K562 (cell line): Measurements from ENCODE around the gene ATXN7. TPM values are rescaled to one million over a fixed set of nuclear protein-coding genes. Genes with fewer than 3 reads are reported as not detected.

Source experiments
- ATAC-seq: fragments of 200-7000 bp; cut with Tn5 transposase; 3 replicates; pipeline ENCODE4 v1.9.1; 2020; ENCODE audit warnings: moderate library complexity
- BruUV-seq: library from RNA; stranded (reverse); fragments of 400-500 nt; replicated peaks from 2 replicates; lab custom pipeline; 2021; lab: Mats Ljungman, UMichigan
- CTCF ChIA-PET: fragments of 300-600 bp; formaldehyde crosslinking; extraction: SDS; loops from one replicate; lab custom pipeline; 2021; ENCODE audit warnings: low intra/inter-chr PET ratio; lab: Yijun Ruan, JAX
- POLR2A ChIA-PET: fragments of 300-600, 350-650 bp; sonication (Branson Sonifier 250); formaldehyde crosslinking; extraction: SDS; loops from one replicate; lab custom pipeline; 2021; ENCODE audit warnings: antibody characterized with exemption, inconsistent platforms; lab: Yijun Ruan, JAX
- DNase-seq, 4 experiments: peaks; one replicate each; pipeline versions ENCODE4 v3.0.0 to v3.0.0-alpha.2; 2011 to 2018; ENCODE audit warnings: low spot score in 3 of 4, mixed read lengths in 3 of 4; ENCODE audit errors: extremely low read depth in 1 of 4
- FAIRE-seq: peaks from 2 replicates; lab custom pipeline; 2011; peaks lifted over from hg19 to GRCh38; lab: Jason Lieb, UNC
- H2AFZ ChIP-seq: 2 replicates; pipeline ENCODE4 v1.6.0; 2011; ENCODE audit warnings: low read depth, low read length, control low read depth, inconsistent platforms
- H3K27ac ChIP-seq: fragments of 200-600 bp; 3 replicates; pipeline ENCODE4 v1.8.0; 2011; ENCODE audit warnings: low read depth, mild to moderate bottlenecking, control low read depth, inconsistent platforms, low read length, moderate library complexity, mixed read lengths; ENCODE audit errors: extremely low read depth
- H3K27me3 ChIP-seq, 2 experiments: fragments of 300-600 bp in 1 of 2; 2 replicates in 1 of 2; 3 replicates in 1 of 2; pipeline versions ENCODE4 v1.6.0 to v1.8.0; 2011; ENCODE audit warnings: inconsistent platforms in 2 of 2, low read length in 2 of 2, mild to moderate bottlenecking in 1 of 2, mixed read lengths in 1 of 2, moderate library complexity in 1 of 2; ENCODE audit not compliant: control insufficient read depth in 2 of 2, insufficient read depth in 2 of 2
- H3K36me3 ChIP-seq: fragments of 300-600 bp; 3 replicates; pipeline ENCODE4 v1.8.0; 2011; ENCODE audit warnings: mild to moderate bottlenecking, low read length, inconsistent platforms; ENCODE audit not compliant: control insufficient read depth, insufficient read depth
- H3K4me1 ChIP-seq, 2 experiments: fragments of 200-600 bp in 1 of 2; replicated peaks in 1 of 2; 2 replicates in 1 of 2; 3 replicates in 1 of 2; pipeline versions ENCODE4 v1.5.1 to v1.8.0; 2011; ENCODE audit warnings: inconsistent platforms in 2 of 2, low read length in 2 of 2, mild to moderate bottlenecking in 1 of 2, mixed read lengths in 1 of 2, moderate library complexity in 1 of 2; ENCODE audit not compliant: control insufficient read depth in 2 of 2, insufficient read depth in 2 of 2
- H3K4me2 ChIP-seq: 2 replicates; pipeline ENCODE4 v1.6.1; 2011; ENCODE audit warnings: low read length, control low read depth, inconsistent platforms, mixed read lengths; ENCODE audit not compliant: insufficient read depth
- H3K4me3 ChIP-seq: fragments of 200-600 bp; sonication (generic), shearing (Covaris generic); 2 replicates; pipeline ENCODE4 v1.5.1; 2016; ENCODE audit warnings: control low read depth, inconsistent platforms
- H3K79me2 ChIP-seq: fragments of 200-600 bp; 3 replicates; pipeline ENCODE4 v1.8.0; 2011; ENCODE audit warnings: low read length, inconsistent platforms; ENCODE audit not compliant: control insufficient read depth, insufficient read depth
- H3K9ac ChIP-seq, 2 experiments: 2 replicates each; pipeline versions ENCODE4 v1.6.0 to v1.6.1; 2011; ENCODE audit warnings: low read depth in 2 of 2, low read length in 2 of 2, control low read depth in 1 of 2, inconsistent platforms in 1 of 2, mild to moderate bottlenecking in 1 of 2, mixed read lengths in 1 of 2; ENCODE audit not compliant: insufficient read depth in 1 of 2
- H3K9me1 ChIP-seq: one replicate; pipeline ENCODE4 v1.6.0; 2011; ENCODE audit warnings: inconsistent platforms, mild to moderate bottlenecking, low read length, moderate library complexity; ENCODE audit not compliant: control insufficient read depth, insufficient read depth
- H3K9me3 ChIP-seq: replicated peaks from 2 replicates; pipeline ENCODE4 v1.5.1; 2011; ENCODE audit warnings: low read depth, low read length, inconsistent platforms; ENCODE audit not compliant: control insufficient read depth, insufficient read depth
- H4K20me1 ChIP-seq: replicated peaks from 2 replicates; pipeline ENCODE4 v1.6.1; 2011; ENCODE audit warnings: low read length, inconsistent platforms, mixed read lengths; ENCODE audit not compliant: control insufficient read depth, insufficient read depth
- ZBTB11 ChIP-seq, 3 experiments: fragments of 200-800 bp in 1 of 3; fragments of 250-450 bp in 1 of 3; fragments of 450-650 bp in 1 of 3; sonication (Bioruptor Pico) in 1 of 3; sonication (Bioruptor generic) in 1 of 3; formaldehyde crosslinking in 1 of 3; IDR thresholded peaks; 2 replicates each; pipeline versions ENCODE4 v1.6.1 to v1.8.0; 2016 to 2022; ENCODE audit warnings: mild to moderate bottlenecking in 2 of 3, missing genetic modification characterization in 2 of 3, missing compliant biosample characterization in 1 of 3, moderate library complexity in 1 of 3
- WGBS: fragments of 100-300 bp; shearing (Covaris generic); methylation state at CpG from one replicate; pipeline ENCODE4 v1.1.6; 2016; ENCODE audit warnings: low coverage, mixed read lengths; ENCODE audit not compliant: insufficient coverage; ENCODE audit errors: missing lambda C conversion rate; 5-methylcytosine and 5-hydroxymethylcytosine counted together
- in situ Hi-C: fragments of 300-500 bp; cut with MboI; formaldehyde crosslinking; loops from 4 replicates; pipeline ENCODE4 v1.15.0; 2018; ENCODE audit warnings: inconsistent platforms, mixed read lengths
- intact Hi-C: fragments of 100-400 bp; cut with micrococcal nuclease; formaldehyde crosslinking; loops from 2 replicates; pipeline ENCODE4 v1.14.2; 2022
- polyA plus RNA-seq, 8 experiments: library from polyadenylated mRNA; depleted of rRNA in 4 of 8; stranded (reverse) in 5 of 8; unstranded in 3 of 8; fragments of >200 nt; fragmentation: Nextera tagmentation in 2 of 8; fragmentation: Illumina TruSeq in 1 of 8; extraction: Ambion mirVana in 2 of 8; extraction: Trizol in 1 of 8; gene quantifications; 2 replicates each; pipeline versions ENCODE4 v1.2.1 to v1.2.3, GENCODE V29; 2011 to 2014; ENCODE audit warnings: inconsistent platforms in 1 of 8, missing spikeins in 1 of 8
- total RNA-seq, 7 experiments: library from RNA; depleted of rRNA in 6 of 7; stranded (reverse); fragments of >200 nt in 6 of 7; fragmentation: Illumina TruSeq in 2 of 7; extraction: Trizol in 2 of 7; gene quantifications; 2 replicates each; pipeline versions ENCODE4 v1.2.1 to v1.2.3, GENCODE V29; 2011 to 2021; ENCODE audit warnings: low replicate concordance in 1 of 7
- TF ChIP-seq, protein P1 (sequence below): sonication (generic); formaldehyde crosslinking; IDR thresholded peaks from 2 replicates; pipeline ENCODE4 v1.8.0; 2023; ENCODE audit warnings: mild to moderate bottlenecking, missing genetic modification reagents

The ATXN7 gene
- total and polyA plus RNA-seq, 9 of the 15 experiments (the other 6 are each of a cell fraction or from before 2014, with no cell fraction given): 0.41 to 9.2 (median 6.7) TPM

GRCh38 chr3:64003589-64003988 lies 139.9 kb downstream of the ATXN7 start:
- Histone ChIP-seq H2AFZ (no peak overlapping the region), H3K9me3 (no peaks in the 10 kb centered on the region), H3K27ac (no peak overlapping the region), H3K4me3 (no peak overlapping the region), H3K79me2 (no peaks in the 10 kb centered on the region), H3K4me2 (no peak overlapping the region), H3K9me1 (no peaks in the 10 kb centered on the region), H3K36me3 (peaks cover 80% of the 10 kb centered on the region), H4K20me1 (no peaks in the 10 kb centered on the region), H3K27me3 (no peaks in the 10 kb centered on the region), H3K4me1 (no peaks in the 10 kb centered on the region; a peak in 1 of 5 replicates), H3K9ac (no peak overlapping the region)
- ChIA-PET CTCF (no interaction called here), POLR2A (interaction anchor here (0.8 kb wide), 1 partner anchor 9 kb away, joined by 4 read pairs; no protein-coding TSS in a partner anchor)
- no TSS peak for BruUV-seq
- in situ Hi-C loops: no loop called here
- TF ChIP-seq, protein P1, sequence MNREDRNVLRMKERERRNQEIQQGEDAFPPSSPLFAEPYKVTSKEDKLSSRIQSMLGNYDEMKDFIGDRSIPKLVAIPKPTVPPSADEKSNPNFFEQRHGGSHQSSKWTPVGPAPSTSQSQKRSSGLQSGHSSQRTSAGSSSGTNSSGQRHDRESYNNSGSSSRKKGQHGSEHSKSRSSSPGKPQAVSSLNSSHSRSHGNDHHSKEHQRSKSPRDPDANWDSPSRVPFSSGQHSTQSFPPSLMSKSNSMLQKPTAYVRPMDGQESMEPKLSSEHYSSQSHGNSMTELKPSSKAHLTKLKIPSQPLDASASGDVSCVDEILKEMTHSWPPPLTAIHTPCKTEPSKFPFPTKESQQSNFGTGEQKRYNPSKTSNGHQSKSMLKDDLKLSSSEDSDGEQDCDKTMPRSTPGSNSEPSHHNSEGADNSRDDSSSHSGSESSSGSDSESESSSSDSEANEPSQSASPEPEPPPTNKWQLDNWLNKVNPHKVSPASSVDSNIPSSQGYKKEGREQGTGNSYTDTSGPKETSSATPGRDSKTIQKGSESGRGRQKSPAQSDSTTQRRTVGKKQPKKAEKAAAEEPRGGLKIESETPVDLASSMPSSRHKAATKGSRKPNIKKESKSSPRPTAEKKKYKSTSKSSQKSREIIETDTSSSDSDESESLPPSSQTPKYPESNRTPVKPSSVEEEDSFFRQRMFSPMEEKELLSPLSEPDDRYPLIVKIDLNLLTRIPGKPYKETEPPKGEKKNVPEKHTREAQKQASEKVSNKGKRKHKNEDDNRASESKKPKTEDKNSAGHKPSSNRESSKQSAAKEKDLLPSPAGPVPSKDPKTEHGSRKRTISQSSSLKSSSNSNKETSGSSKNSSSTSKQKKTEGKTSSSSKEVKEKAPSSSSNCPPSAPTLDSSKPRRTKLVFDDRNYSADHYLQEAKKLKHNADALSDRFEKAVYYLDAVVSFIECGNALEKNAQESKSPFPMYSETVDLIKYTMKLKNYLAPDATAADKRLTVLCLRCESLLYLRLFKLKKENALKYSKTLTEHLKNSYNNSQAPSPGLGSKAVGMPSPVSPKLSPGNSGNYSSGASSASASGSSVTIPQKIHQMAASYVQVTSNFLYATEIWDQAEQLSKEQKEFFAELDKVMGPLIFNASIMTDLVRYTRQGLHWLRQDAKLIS (CRISPR knock-in tag): no peak
- TF ChIP-seq ZBTB11 (CRISPR knock-in tag; IDR thresholded peaks at IDR 0.05): peak in 1 of 3 experiments; percentile 61; a peak in 1 of 6 replicates
- intact Hi-C loops: no loop called here
- no peak for FAIRE-seq
- no peak for DNase-seq
- ATAC-seq: no peak
- WGBS: 46% methylated on average over 2 of the region's 2 CpGs
